OCI-M1 (cell line): ENCODE data around the gene SLC25A28.

Source experiments
- DNase-seq: peaks from one replicate; lab custom pipeline; 2025; lab: John Stamatoyannopoulos, UW

SLC25A28 gene, protein sequence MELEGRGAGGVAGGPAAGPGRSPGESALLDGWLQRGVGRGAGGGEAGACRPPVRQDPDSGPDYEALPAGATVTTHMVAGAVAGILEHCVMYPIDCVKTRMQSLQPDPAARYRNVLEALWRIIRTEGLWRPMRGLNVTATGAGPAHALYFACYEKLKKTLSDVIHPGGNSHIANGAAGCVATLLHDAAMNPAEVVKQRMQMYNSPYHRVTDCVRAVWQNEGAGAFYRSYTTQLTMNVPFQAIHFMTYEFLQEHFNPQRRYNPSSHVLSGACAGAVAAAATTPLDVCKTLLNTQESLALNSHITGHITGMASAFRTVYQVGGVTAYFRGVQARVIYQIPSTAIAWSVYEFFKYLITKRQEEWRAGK

DNA sequence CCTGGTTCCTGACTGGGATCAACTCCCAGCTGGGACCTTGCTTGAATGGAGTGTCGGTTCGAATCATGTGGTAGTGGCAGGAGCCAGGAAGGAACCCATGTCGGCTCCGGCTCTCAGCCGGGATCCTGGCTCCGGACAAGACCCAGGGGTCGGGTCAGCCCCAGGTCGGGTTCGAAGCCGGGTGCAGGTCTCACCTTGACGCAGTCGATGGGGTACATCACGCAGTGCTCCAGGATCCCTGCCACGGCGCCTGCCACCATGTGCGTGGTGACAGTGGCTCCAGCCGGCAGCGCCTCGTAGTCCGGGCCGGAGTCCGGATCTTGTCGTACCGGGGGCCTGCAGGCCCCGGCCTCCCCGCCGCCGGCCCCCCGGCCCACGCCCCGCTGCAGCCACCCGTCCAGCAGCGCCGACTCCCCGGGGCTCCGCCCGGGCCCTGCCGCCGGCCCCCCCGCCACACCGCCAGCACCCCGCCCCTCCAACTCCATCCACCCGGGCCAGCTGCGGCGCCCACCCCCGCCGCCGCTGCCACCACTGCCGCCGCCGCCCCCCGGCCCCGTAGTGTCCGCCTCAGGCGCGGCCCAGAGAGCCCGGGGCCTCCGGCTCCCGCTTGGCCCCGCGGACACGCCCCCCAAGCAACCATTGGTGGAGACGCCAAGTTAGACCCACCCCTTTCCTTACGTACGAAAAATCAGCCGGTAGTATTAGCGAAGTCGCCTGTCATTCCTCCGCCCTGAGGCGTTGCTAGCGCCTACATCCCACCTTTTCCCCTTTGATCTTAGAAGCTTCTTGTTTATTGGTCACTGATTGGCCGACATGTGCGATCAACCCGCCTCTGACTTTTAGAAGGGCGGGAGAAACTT lies at the start of gene SLC25A28:
SLC25A28 (minus strand) TSS at position 589 of the 860 bp plus-strand sequence; CDS start at position 485, 104 bp downstream.
- peak; percentile 100 for DNase-seq

DNA sequence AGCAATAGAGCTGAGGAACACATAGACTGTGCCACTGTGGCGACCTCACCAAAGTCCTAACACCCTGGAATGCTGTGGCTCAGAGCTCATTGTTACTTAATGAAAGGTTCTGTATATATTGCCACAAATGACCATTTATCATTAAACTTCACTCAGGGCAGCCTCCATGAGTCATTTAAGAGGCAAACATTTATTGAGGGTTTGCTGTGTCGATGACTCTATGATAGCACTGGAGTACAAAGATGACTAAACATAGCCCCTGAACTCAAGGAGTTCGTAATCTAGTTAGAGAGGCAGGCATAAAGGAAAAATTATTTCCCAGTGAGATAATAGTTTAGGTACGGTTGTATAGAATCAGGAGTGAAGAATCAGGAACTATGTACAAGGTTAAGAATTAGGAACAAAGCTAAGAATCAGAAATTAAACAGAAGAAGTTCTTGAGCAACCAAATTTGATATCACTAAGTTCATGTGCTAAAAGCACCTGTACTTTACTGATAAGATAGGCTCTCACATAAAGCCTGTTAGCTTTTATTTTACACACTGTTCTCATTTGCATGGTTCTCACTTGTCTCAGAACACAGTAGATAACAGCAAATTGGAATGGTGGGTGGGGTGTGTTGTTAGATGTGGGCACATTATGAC lies 47.0 kb upstream of the SLC25A28 start:
- DNase-seq: peak; percentile 78

DNA sequence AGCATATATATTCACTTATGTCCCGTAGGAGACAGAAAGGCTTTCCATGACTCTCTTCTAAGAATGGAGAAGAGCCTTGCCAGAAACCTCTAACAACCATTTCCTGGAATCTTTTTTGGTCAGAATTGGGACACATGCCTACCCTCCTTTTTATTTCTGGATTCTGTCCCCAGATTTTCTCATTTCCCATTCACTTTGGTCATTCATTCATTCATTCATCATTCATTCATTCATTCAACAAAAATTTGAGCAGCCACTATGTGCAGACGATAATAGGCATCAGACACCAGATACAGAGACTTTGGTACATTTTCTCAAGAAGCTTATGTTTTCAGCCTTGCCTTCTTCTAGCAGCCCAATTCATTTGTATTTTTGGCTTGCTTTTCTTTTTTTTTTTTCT lies 45.1 kb upstream of the SLC25A28 start:
- no peak for DNase-seq

DNA sequence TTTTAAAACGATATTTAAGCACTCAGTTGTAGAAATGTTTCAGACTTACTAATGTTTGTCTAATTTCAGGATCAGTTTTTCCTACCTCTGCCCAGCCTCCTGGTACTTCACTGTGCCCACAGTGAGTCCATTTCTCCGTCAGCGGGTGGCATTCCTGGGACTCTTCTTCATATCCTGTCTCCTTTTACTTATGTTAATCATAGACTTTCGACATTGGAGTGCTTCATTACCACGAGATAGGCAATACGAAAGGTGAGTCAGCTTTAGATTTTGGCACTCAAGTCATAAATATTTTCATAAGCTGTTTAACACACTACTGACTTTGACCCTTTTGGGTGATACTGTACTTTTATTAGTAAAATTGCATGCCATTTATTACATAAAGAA lies 41.1 kb upstream of the SLC25A28 start:
- no peak for DNase-seq

DNA sequence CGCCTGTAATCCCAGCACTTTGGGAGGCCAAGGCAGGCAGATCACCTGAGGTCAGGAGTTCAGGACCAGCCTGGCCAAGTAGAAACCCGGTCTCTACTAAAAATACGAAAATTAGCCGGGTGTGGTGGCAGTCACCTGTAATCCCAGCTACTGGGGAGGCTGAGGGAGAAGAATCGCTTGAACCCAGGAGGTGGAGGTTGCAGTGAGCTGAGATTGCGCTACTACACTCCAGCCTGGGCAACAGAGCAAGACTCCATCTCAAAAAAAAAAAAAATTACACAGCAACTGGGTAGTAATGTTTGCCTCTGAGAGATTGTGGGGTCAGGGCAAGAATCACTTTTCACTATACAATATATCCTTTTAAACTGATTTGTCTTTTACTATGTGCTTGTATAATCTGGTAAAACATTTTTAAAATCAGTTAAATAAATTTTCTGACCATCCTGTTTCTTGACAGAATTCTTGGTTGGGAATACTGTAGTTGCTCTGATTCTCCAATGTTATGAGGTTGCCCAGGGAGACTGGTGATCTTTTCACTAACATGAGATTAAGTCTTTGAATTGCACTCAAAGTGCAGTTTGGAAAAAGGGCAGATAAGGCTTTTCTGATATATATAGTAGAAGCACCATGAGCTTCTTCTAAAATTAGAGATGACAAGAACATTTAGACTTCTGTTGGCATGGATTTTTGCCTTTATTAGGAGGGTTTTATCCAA lies 40.6 kb upstream of the SLC25A28 start:
- no peak for DNase-seq

DNA sequence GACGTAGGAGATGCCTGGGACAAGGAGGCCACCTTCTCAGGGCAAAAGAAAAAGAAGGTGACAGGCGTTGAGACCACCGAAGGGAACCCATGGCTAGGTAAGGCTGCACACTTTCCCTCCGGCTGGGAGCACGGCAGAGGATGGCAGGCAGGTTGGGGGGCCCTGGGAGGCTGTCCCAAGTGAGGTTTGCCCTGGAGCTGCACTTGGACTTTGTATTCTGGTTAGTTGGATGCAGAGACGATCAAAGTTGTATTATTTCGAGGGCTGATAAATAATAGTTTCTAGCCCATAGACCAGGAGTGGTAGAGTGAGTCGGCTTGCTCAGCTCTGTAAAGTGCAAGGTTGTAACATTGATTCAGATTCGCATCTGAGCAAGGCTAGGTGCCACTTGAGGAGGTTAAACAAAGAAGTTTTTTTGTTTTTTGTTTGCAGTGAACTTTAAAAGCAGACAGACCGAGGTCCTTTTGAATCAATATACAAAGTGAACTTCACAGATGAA lies 39.7 kb upstream of the SLC25A28 start:
- no peak for DNase-seq

DNA sequence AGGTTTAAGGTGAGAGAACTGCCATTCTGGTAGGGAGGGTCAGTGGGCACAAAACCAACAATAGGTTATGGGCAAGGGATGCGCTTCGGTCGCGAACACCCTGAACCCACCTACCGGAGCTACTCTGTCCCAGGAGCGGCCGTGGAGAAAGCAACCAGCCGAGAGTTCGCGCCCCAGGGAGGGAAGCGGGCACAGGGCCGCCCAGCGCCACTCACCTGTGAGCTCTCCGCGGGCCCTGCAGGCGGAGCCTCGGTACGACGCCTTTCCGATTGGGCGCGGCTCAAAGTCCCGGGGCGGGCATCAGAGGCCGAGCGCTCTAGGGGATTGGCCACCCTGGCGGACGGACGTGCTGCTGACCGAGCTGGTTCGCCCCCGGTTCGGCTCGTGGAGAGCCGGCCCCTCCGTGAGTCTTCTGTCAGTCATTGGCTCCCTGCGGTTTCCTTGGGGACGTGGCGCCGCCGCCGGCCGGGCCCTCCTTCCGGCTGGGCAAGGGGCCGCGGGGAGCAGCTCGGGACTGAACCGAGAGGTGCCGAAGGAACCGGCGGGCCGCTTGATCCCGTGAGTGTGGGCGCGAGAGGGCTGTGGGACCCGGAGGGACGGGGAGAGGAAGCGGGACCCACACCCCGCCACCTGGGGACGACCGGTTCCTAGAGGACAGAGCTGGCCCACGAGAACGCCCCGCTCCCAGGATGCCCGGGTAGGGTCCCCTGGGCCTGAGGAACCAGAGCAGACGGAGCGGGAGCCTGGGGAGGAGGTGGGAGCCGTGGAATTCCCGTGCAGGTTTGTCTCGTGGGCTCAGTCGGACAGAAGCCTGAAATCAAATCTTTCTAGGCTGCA lies 39.0 kb upstream of the SLC25A28 start, which contains the start of gene ENTPD7:
ENTPD7 (plus strand) TSS at position 479 of the 837 bp plus-strand sequence. CDS start 448 bp downstream, outside the sequence.
- peak; percentile 97 for DNase-seq

DNA sequence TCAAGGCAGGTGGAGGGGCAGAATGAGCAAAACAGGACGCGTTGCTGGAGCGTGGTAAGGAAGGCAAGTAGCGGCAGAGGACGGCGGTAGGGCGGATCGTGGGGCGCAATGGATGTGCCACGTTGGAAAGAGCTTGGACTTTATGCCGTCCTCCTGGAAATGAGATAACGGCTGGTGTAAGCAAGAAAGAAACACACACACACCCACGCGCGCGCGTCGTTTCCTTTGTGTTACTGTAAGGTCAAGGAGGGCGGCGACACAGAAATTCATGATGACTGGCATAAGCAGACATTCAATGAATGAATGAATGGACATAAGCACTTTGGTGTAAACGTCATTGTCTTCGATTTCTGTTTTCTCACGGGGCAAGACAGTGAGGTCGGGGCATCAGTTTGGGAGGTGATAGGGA lies 38.4 kb upstream of the SLC25A28 start:
- peak; percentile 68 for DNase-seq

DNA sequence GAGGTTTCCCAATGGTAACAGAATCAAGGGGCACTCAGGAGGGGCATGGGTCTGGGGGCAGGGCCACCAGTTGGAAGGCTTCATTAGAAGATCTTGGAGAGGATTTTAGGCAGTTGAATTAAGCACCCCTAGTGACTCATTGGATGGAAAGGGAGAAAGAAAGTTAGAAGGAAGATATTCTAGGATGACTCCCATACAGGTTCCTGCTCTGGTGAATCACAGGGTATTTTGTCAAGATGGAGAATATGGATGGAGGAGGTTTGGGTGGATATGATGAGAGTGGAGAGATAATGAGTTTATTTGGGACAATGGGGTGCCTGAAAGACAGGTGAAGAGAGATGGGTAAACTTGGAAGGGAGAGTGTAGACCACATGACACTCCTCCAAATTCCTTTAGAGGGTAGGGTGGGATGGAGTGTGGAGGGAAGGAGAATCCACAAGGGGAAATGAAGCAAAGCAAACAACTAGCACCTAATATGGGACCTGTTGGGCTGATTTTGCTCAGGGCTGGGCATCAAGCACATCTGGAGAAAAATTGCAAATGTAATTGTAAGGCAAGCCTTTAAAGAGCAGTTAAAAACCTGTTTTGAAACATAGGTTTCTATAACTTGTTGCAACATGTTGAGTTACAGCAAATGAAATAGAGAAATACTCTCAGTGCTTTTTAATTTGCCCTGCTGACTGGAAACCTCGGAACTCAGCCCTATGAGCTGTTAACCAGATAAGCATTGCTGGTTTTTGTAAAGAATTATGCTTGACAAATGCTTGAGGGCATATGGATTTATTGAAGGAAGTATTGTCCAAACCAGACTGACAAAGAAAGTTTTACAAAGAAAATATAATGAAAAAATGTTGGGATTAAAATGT lies 36.2 kb upstream of the SLC25A28 start:
- peak; percentile 77 for DNase-seq

DNA sequence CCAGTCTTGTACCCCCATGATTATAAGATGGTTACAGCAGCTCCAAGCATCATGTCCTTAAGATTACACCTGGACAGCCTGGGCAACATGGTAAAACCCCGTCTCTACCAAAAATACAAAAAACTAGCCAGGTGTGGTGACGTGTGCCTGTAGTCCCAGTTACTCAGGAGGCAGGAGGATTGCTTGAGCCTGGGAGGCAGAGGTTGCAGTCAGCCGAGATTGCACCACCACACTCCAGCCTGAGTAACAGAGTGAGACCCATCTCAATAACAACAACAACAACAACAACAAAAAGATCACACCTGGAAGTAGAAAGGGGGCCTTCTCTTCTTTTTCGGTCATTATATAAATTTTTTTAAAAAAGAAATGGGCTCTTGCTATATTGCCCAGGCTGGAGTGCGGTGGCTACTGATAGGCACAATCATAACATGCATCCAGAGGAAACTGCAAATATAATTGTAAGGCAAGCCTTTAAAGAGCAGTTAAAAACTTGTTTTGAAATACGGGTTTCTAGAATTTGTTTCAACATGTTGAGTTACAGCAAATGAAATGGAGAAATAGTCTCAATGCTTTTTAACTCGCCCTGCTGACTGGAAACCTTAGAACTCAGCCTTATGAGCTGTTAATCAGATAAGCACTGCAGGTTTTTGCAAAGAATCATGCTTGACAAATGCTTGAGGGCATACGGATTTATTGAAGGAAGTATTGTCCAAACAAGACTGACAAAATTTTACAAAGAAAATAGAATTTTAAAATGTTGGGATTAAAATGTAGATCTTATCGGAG lies 34.3 kb upstream of the SLC25A28 start:
- peak; percentile 60 for DNase-seq

DNA sequence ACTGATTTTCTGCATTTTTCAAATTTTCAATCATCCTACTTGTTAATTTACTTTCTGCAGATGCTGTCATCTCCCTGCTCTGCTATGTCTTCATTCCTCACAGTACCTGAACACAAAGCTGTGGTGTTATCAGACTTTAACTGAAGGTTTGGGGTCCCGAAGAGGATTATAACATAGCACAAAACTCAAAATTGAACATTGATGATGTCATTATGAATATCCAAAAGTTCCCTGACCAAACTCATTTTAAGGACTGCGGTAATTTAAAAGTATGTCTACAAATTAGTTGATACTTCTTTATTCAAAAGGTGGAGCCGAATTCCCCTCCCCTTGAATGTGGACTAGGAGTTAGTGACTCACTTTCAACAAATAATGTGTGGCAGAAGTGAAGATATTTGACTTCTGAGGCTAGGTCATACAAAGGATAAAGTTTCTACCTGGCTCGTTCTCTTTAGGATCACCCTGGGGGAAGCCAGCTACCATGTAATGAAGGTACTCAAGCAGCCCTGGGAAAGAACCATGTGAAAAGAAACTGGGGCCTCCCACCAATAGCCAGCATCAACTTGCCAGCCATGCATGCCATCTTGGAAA lies 32.7 kb upstream of the SLC25A28 start:
- no peak for DNase-seq

DNA sequence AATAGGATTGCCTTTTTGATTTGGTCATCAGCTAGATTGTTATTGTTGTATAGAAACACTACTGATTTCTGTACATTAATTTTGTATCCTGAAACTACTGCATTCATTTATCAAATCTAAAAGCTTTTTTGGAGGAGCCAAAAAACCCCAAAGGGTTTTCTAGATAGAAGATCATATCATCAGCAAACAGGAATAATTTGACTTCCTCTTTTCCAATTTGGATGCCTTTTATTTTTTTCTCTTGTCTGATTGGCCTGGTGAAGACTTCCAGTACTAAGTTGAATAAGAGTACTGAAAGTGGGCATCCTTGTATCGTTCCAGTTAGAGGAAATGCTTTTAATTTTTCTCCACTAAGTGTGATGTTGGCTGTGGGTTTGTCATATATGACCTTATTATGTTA lies 28.5 kb upstream of the SLC25A28 start:
- DNase-seq: peak; percentile 71

DNA sequence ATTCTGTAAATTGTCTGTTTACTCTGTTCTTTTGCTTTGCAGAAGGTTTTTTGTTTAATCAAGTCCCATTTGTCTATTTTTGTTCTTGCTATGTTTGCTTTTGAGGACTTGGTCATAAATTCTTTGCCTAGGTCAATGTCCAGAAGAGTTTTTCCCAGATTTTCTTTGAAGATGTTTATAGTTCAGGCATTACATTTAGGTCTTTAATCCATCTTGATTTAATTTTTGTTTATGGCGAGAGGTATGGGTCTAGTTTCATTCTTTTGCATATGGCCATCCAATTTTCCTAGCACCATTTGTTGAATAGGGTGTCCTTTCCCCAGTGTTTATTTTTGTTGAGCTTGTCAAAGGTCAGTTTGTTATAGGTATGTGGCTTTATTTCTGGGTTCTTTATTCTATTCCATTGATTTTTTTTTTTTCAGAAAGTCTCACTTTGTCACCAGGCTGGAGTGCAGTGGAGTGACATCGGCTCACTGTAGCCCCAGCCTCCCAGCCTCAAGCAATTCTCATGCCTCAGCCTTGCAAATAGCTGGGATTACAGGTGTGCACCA lies 27.4 kb upstream of the SLC25A28 start:
- no peak for DNase-seq

DNA sequence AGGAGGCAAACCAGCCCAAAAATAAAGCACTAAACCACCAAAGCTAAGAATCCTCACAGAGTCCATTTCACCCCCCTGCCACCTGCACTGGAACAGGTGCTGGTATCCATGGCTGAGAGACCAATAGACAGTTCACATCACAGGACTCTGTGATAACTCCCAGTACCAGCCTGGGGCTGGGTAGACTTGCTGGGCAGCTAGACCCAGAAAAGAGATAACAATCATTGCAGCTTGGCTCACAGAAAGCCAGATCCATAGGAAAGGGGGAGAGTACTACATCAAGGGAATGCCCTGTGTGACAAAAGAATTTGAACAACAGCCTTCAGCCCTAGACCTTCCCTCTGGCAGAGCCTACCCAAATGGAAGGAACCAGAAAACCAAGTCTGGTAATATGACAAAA lies 13.6 kb upstream of the SLC25A28 start:
- DNase-seq: no peak

DNA sequence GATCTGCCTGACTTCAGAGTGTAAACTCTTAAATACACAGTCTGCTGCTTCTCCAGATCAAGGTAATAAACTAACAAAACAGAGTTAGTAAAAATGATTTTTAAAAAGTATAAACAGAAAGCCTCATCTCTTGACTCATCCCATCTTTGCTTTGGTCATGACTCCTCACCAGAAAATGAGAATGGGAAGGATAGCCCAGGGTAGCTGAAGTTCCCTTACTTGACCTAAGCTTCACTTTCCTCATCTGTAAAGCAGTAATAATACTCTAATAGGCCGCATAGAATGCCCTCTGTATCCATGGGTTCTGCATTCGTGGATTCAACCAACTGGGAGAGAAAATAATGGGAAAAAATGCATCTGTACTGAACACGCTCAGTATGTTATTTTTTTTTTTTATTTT lies 11.3 kb upstream of the SLC25A28 start:
- DNase-seq: no peak

DNA sequence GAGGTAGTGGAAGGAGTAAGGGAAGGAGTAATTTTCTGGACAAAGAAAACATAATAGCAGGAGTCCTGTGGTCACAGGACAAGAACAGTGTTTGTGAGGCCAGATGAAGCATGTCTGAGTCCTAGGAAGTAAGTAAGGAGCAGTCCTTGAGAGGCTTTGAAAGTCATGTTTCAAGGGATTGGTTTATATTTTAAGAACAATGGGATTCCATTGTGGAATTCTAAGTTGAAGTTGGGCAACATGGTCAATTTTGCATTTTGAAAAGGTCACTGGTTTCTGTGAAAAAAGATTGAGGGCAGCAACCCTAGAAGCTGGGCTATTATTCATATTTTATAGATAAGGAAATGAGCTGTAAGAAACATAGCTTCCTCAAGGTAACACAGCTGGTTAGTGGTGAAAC lies 10.8 kb upstream of the SLC25A28 start:
- no peak for DNase-seq

DNA sequence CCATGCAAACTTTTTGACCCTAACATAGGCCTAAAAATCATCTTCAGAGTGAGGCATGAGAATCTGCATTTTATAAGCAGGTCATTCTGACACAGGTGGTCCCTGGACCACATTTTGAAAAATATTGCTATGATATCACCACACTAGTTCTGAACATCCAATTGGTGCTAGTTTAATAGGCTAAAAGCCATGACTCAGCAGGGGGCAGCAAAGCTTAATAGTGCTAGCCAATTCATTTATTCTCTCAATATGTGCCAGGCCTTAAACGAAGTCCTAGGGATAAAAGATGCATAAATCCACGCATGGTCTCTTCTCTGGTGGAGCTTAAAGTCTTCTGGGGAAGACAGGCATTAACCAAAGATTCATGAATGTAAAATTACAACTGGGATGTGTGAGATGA lies 10.2 kb upstream of the SLC25A28 start:
- peak; percentile 90 for DNase-seq

DNA sequence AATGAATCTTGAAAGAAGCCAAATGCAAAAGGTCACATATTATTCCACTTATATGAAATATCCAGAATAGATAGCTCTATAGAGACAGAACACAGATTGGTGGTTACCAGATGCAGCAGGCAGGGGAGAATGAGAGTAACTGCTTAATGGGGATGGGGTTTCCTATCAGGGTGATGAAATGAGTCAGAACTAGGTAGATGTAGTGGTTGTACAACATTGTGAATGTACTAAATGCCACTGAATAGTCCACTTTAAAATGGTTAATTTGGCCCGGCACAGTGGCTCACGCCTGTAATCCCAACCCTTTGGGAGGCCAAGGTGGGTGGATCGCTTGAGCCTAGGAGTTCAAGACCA lies 9.4 kb upstream of the SLC25A28 start:
- DNase-seq: no peak
